Fibroblast of lung (primary cell): ENCODE data around the gene BCL7A. TPM values are rescaled to one million over a fixed set of nuclear protein-coding genes. Genes with fewer than 3 reads are reported as not detected.
A peak's percentile ranks its signal among the peaks of the same experiment; 100 is the strongest.

Experiments used
- DNase-seq, 2 donors: peaks; one replicate each; pipeline versions ENCODE4 v3.0.0 to v3.0.0-alpha.2; 2010; ENCODE audit warnings: low read depth in 2 of 2
- H2AFZ ChIP-seq: 2 replicates; pipeline ENCODE4 v1.5.1; 2012; ENCODE audit warnings: low read length, control low read depth, inconsistent platforms
- H3K27ac ChIP-seq: 2 replicates; pipeline ENCODE4 v1.5.1; 2011; ENCODE audit warnings: low read length, control low read depth; ENCODE audit not compliant: insufficient read depth
- H3K27me3 ChIP-seq: 2 replicates; pipeline ENCODE4 v1.5.1; 2011; ENCODE audit warnings: mild to moderate bottlenecking, low read length; ENCODE audit not compliant: control insufficient read depth, insufficient read depth
- H3K36me3 ChIP-seq: 2 replicates; pipeline ENCODE4 v1.5.1; 2011; ENCODE audit warnings: low read length; ENCODE audit not compliant: control insufficient read depth, insufficient read depth
- H3K4me1 ChIP-seq: 2 replicates; pipeline ENCODE4 v1.5.1; 2011; ENCODE audit warnings: low read length; ENCODE audit not compliant: control insufficient read depth, insufficient read depth; ENCODE audit errors: extremely low read depth
- H3K4me2 ChIP-seq: 2 replicates; pipeline ENCODE4 v1.5.1; 2011; ENCODE audit warnings: low read length, control low read depth; ENCODE audit not compliant: insufficient read depth; ENCODE audit errors: extremely low read depth
- H3K4me3 ChIP-seq, 4 experiments: fragments of 200-600 bp in 1 of 4; sonication (generic) in 1 of 4; replicated peaks in 1 of 4; 2 replicates each; pipeline ENCODE4 v1.5.1; 2011 to 2016; ENCODE audit warnings: low read length in 4 of 4, low read depth in 3 of 4, mild to moderate bottlenecking in 3 of 4, control low read depth in 2 of 4, inconsistent platforms in 1 of 4, mixed read lengths in 1 of 4; ENCODE audit not compliant: insufficient read depth in 1 of 4; ENCODE audit errors: control extremely low read depth in 1 of 4
- H3K79me2 ChIP-seq: 2 replicates; pipeline ENCODE4 v1.5.1; 2012; ENCODE audit warnings: mild to moderate bottlenecking, low read length, inconsistent platforms; ENCODE audit not compliant: control insufficient read depth, insufficient read depth
- H3K9ac ChIP-seq: 2 replicates; pipeline ENCODE4 v1.5.1; 2011; ENCODE audit warnings: mild to moderate bottlenecking, low read length, control low read depth; ENCODE audit not compliant: insufficient read depth
- H3K9me3 ChIP-seq: 2 replicates; pipeline ENCODE4 v1.5.1; 2012; ENCODE audit warnings: low read depth, low read length; ENCODE audit not compliant: control insufficient read depth, insufficient read depth
- H4K20me1 ChIP-seq: 2 replicates; pipeline ENCODE4 v1.5.1; 2011; ENCODE audit warnings: low read length; ENCODE audit not compliant: control insufficient read depth, insufficient read depth; ENCODE audit errors: extremely low read depth
- CTCF ChIP-seq, 2 donors: IDR thresholded peaks in 1 of 2; conservative IDR thresholded peaks in 1 of 2; 1 replicate in 1 of 2; 2 replicates in 1 of 2; pipeline ENCODE4 v1.5.1; 2011 to 2012; ENCODE audit warnings: low read length in 2 of 2, control low read depth in 1 of 2, inconsistent platforms in 1 of 2, low read depth in 1 of 2, mild to moderate bottlenecking in 1 of 2
- EZH2 ChIP-seq: IDR thresholded peaks from 2 replicates; pipeline ENCODE4 v1.5.1; 2012; ENCODE audit warnings: low read length, control low read depth, mild to moderate bottlenecking; ENCODE audit errors: missing control alignments
- polyA minus RNA-seq: library from RNA; depleted of rRNA, polyadenylated mRNA; stranded (reverse); fragments of >200 nt; gene quantifications from 2 replicates; pipeline ENCODE4 v1.2.3, GENCODE V29; 2011; ENCODE audit warnings: low replicate concordance
- polyA plus RNA-seq, 2 donors: library from polyadenylated mRNA; depleted of rRNA in 1 of 2; stranded (reverse) in 1 of 2; unstranded in 1 of 2; fragments of >200 nt; gene quantifications; 2 replicates each; pipeline ENCODE4 v1.2.1, GENCODE V29; 2011 to 2012; ENCODE audit warnings: missing spikeins in 1 of 2
- total RNA-seq: library from RNA; depleted of rRNA; stranded (reverse); fragments of >200 nt; gene quantifications from 2 replicates; pipeline ENCODE4 v1.2.1, GENCODE V29; 2014

Gene BCL7A
- total RNA-seq (4.9 and 7.4 TPM in 2 replicates), polyA plus RNA-seq (3.8 and 8.0 TPM in 2 replicates), polyA minus RNA-seq (7.7 and 7.8 TPM in 2 replicates)
- 3.8 and 6.5 TPM in 2 replicates for polyA plus RNA-seq (2012)

DNA sequence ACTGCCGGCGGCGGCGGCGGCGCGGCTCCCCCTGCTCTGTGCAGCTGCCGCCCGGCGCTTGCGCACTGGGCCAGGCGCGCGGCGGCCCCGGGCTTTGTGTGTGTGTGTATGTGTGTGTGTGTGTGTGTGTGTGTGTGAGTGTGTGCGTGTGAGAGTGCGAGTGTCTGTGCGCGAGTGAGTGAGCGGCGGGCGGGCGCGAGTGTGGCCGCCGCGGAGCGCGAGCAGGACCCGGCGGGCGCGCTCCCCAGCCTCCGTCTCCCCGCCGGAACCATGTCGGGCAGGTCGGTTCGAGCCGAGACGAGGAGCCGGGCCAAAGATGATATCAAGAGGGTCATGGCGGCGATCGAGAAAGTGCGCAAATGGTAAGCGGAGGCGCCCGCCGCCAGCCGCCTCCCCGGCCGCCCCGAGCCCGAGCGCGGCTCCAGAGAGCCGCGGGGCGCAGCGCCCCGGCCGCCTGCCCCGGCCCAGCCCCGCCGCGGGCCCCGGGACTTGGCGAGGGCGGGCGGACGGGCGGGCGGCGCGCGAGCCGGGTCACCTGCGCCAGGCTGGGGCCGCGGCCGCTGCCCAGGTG lies at the start of gene BCL7A:
Gene BCL7A, plus strand, starts transcription at position 63 of the 571 bp plus-strand sequence. Its CDS starts 208 bp downstream, at position 271.
- no peak for TF ChIP-seq EZH2
- peak within 1 kb of the TSS; percentile 68 for H3K9ac ChIP-seq
- peak; percentile 74 to 82 for DNase-seq
- peak within 1 kb of the TSS; percentile 54 to 77 (median 72) for H3K4me3 ChIP-seq
- H3K79me2 ChIP-seq, result peaks cover 16% of the 10 kb centered on the region
- H3K27ac ChIP-seq, result peak within 1 kb of the TSS; percentile 68
- H3K4me1 ChIP-seq, result peaks cover 11% of the 10 kb centered on the region
- H4K20me1 ChIP-seq, result no peaks in the 10 kb centered on the region
- H2AFZ ChIP-seq, result peak within 1 kb of the TSS; percentile 73
- H3K4me2 ChIP-seq, result peak within 1 kb of the TSS; percentile 96
- no peaks in the 10 kb centered on the region for H3K27me3 ChIP-seq
- no peaks in the 10 kb centered on the region for H3K9me3 ChIP-seq
- no peaks in the 10 kb centered on the region for H3K36me3 ChIP-seq

DNA sequence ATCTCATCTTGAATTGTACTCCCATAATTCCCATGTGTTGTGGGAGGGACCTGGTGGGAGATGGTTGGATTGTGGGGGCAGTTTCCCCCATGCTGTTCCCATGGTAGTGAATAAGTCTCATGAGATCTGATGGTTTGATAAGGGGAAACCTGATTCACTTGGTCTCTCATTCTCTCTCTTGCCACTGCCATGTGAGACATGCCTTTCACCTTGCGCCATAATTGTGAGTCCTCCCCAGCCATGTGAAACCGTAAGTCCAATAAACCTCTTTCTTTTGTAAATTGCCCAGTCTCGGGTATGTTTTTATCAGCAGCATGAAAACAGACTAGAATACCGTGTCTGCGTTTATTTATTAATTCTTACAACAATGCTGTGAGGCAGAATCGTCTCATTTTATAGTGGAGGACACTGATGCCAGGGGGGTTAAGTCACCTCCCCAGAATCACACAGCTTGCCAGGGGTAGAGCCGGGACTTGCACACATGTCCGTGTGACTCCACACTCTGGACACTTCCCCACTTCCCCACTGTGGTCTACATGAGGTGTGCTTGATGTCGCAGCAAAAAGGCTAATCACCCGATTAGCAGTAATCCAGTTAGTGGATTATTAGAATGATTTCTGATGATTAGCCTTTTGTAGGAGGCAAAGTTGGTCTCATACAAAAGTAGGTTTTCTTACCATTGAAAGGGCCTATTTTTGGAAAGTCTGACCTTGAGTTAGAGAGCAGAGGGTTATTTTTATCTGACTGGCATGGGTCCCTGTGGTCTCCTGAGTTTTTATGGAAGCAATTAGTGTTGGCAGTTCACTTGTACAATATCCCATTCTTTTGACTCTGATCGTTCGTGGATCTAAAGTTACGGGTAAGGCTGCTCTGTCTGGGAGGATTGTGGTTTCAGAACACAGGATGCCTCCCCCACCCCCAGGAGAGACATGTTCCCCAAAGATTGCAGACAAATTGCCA lies 47.4 kb upstream of the BCL7A start:
- H4K20me1 ChIP-seq, result no peaks in the 10 kb centered on the region
- no peak overlapping the region for H2AFZ ChIP-seq
- no peaks in the 10 kb centered on the region for H3K27me3 ChIP-seq
- H3K4me2 ChIP-seq, result no peak overlapping the region
- H3K9ac ChIP-seq, result no peak overlapping the region
- no peak for DNase-seq
- H3K9me3 ChIP-seq, result no peaks in the 10 kb centered on the region
- no peaks in the 10 kb centered on the region for H3K79me2 ChIP-seq
- no peak overlapping the region for H3K27ac ChIP-seq
- H3K36me3 ChIP-seq, result no peaks in the 10 kb centered on the region
- no peak overlapping the region for H3K4me3 ChIP-seq
- TF ChIP-seq EZH2 (no peak), CTCF (conservative IDR thresholded peaks at IDR 0.05 in 1 of 2, IDR thresholded peaks at IDR 0.05 in 1 of 2; ENCODE audit: low read depth in 1 of 2, low read length in 2 of 2) (no peak)
- no peaks in the 10 kb centered on the region for H3K4me1 ChIP-seq

DNA sequence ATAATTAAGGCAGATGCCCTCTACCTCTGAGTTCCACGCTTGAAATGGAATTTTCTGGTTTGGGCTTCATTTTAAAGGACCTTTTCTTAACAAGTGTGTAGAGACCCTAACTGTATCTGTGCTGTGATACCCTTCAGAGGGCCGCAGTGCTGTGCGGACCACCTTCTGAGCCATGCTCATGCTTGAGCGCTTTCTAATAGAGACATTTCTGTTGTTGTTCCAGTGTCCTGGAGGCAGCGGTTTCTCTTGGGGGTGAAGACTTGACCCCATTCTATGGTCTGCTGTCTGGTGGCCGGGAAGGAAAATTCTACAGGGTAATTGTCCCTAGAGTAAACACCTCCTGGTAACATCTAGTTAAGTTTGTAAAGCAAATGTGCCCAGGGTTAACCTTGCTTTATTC lies 46.7 kb upstream of the BCL7A start:
- no peaks in the 10 kb centered on the region for H3K79me2 ChIP-seq
- no peaks in the 10 kb centered on the region for H3K4me1 ChIP-seq
- no peaks in the 10 kb centered on the region for H4K20me1 ChIP-seq
- DNase-seq, result no peak
- H3K4me3 ChIP-seq, result no peak overlapping the region
- H3K9ac ChIP-seq, result no peak overlapping the region
- H3K27ac ChIP-seq, result no peak overlapping the region
- no peak overlapping the region for H2AFZ ChIP-seq
- no peaks in the 10 kb centered on the region for H3K9me3 ChIP-seq
- H3K27me3 ChIP-seq, result no peaks in the 10 kb centered on the region
- TF ChIP-seq CTCF (conservative IDR thresholded peaks at IDR 0.05 in 1 of 2, IDR thresholded peaks at IDR 0.05 in 1 of 2; ENCODE audit: low read depth in 1 of 2, low read length in 2 of 2) (no peak), EZH2 (no peak)
- no peak overlapping the region for H3K4me2 ChIP-seq
- H3K36me3 ChIP-seq, result no peaks in the 10 kb centered on the region
